ENCODE results near the gene INPP4B.

Gene INPP4B

DNA sequence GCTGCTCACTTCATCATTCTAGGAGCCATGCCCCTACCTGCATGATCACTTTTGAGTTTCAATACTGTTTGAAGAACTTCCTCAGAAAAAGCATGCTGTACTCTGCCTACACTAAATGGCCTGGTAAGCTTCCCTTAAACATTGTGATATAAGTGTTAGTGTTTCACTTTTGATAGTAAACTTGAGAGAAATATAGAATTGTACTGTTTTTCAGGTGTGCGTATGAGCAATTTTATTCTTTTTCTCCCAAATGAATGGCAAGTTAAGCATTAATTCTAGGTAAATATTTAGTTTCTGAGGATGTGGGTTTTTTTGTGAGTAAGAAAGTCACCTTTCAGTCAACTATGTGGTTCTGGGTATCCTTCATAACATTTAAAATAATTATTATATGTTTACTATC is 725.2 kb downstream of the INPP4B start:
- H3K4me1 ChIP-seq: no peaks in the 10 kb centered on the region
- H3K4me3 ChIP-seq: no peak overlapping the region
- H3K27ac ChIP-seq: no peak overlapping the region
- H3K4me2 ChIP-seq: no peak overlapping the region
- no peaks in the 10 kb centered on the region for H3K9me3 ChIP-seq
- no peaks in the 10 kb centered on the region for H3K36me3 ChIP-seq
- H4K20me1 ChIP-seq: no peaks in the 10 kb centered on the region
- no peak overlapping the region for H3K9ac ChIP-seq
- no peaks in the 10 kb centered on the region for H3K27me3 ChIP-seq
- TF ChIP-seq Cebpa-rat (IDR thresholded peaks at IDR 0.05): no peak

DNA sequence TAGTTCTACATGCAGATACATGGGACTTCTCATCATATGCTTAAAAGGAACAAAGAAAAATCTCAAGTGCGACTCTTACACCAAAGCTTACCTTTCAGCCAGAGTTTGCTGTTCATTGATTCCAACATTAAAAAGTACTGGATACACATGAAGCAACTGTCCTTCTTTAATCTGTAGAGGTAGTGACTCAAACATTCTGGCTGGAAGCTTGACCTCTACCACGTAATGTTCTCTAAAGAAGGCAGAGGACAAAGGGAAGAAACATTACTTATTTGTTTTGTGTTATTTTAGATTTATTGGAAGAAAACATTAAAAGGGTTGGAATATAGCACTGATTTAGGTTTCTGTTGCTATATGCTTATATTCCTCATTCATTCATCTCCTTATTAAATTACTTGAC is 733.6 kb downstream of the INPP4B start:
- Histone ChIP-seq H4K20me1 (no peaks in the 10 kb centered on the region), H3K4me2 (no peak overlapping the region), H3K27ac (no peak overlapping the region), H3K9me3 (no peaks in the 10 kb centered on the region), H3K36me3 (no peaks in the 10 kb centered on the region), H3K4me3 (no peak overlapping the region), H3K27me3 (no peaks in the 10 kb centered on the region), H3K9ac (no peak overlapping the region), H3K4me1 (no peaks in the 10 kb centered on the region)
- TF ChIP-seq Cebpa-rat (IDR thresholded peaks at IDR 0.05): no peak

DNA sequence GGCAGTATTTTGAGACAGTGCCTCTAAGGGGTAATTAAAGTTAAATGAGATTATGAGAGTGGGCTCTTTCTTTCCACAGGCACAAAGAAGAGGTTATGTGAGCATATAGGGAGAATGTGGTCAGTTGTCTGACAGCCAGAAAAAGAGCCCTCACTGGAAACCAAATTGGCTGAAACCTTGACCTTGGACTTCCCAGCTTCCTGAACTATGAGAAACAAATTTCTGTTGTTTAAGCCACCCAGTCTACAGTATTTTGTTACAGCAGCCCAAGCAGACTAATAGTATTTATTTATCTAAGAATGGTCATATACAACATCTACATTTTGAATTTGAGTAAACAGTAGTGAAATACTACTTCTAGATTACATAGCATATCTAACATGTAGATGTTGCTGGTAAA is 736.0 kb downstream of the INPP4B start:
- Histone ChIP-seq H3K4me3 (no peak overlapping the region), H3K27me3 (no peaks in the 10 kb centered on the region)

DNA sequence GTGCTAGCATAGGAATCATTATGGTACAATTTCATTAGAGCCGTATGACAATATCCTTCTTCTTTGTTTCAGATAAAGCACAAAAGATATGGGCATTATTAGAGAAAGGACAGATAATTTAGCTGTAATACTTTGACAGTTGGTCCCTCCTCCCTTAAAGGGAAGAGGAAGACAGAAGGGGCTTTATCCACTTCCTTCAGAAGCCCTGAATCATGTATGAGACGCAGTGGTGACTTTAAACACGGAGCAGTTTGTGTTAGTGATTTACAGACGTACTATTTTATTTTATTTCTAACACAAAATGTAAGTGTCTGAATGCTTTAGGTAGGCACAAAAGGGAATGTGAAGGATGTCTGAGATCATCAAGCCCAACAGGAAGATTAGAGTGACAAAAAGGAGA is 742.1 kb downstream of the INPP4B start:
- no peak overlapping the region for H3K27ac ChIP-seq
- TF ChIP-seq Cebpa-rat (IDR thresholded peaks at IDR 0.05): no peak
- no peaks in the 10 kb centered on the region for H3K9me3 ChIP-seq
- H3K4me1 ChIP-seq: no peaks in the 10 kb centered on the region
- no peaks in the 10 kb centered on the region for H3K27me3 ChIP-seq
- H3K9ac ChIP-seq: no peak overlapping the region
- no peaks in the 10 kb centered on the region for H3K36me3 ChIP-seq
- H4K20me1 ChIP-seq: no peaks in the 10 kb centered on the region
- no peak overlapping the region for H3K4me2 ChIP-seq
- H3K4me3 ChIP-seq: no peak overlapping the region

More for the DNA sequence above, 736.0 kb downstream of the INPP4B start:
- H3K9me3 ChIP-seq: no peaks in the 10 kb centered on the region
- H3K27ac ChIP-seq: no peak overlapping the region
- no peaks in the 10 kb centered on the region for H3K36me3 ChIP-seq
- TF ChIP-seq Cebpa-rat (IDR thresholded peaks at IDR 0.05): no peak
- no peak overlapping the region for H3K4me2 ChIP-seq
- no peaks in the 10 kb centered on the region for H4K20me1 ChIP-seq
- no peaks in the 10 kb centered on the region for H3K4me1 ChIP-seq
- H3K9ac ChIP-seq: no peak overlapping the region

DNA sequence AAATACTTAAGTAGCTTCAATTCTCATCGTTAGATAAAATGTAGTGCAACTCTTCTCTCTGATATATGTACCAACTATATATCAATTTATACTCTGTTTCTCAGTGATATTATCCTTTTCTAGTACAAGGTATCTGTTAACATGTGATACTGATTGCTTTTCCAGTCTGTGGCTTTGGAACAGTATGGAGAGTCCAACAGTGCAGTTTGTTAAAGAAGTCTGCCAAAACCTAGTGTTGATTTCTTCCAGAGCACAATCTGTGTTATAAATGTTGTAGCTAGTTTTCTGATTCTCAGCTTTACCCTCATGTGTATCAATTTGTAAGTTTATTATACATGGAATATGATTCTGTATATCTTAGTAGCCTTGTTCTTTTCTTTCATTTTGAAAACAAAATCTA is 744.7 kb downstream of the INPP4B start:
- no peaks in the 10 kb centered on the region for H3K36me3 ChIP-seq
- no peak for TF ChIP-seq Cebpa-rat (IDR thresholded peaks at IDR 0.05)
- H3K9ac ChIP-seq: no peak overlapping the region
- H3K27ac ChIP-seq: no peak overlapping the region
- no peak overlapping the region for H3K4me3 ChIP-seq
- no peaks in the 10 kb centered on the region for H4K20me1 ChIP-seq
- no peaks in the 10 kb centered on the region for H3K4me1 ChIP-seq
- no peak overlapping the region for H3K4me2 ChIP-seq
- no peaks in the 10 kb centered on the region for H3K9me3 ChIP-seq
- no peaks in the 10 kb centered on the region for H3K27me3 ChIP-seq

DNA sequence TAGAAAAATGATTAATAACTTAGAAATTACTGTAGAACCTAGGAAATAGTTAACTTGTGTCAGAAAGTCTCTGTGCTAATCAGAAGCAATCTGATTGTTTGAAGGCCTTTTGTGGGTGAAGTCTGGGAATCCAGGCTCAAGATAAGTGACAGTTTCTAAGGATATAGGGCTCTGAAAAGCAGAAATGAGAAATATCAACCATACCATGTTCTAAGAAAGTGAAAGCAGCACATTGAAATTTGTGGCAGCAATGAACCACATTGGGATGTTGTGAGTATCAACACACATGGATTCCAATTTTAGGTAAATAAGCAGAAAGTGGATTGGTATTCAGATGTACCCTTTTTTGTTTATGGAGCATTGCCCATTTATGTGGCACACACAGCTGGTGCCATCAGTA is 745.2 kb downstream of the INPP4B start:
- H3K27me3 ChIP-seq: no peaks in the 10 kb centered on the region
- TF ChIP-seq Cebpa-rat (IDR thresholded peaks at IDR 0.05): no peak
- no peaks in the 10 kb centered on the region for H3K9me3 ChIP-seq
- H3K4me3 ChIP-seq: no peak overlapping the region
- H3K36me3 ChIP-seq: no peaks in the 10 kb centered on the region
- no peaks in the 10 kb centered on the region for H3K4me1 ChIP-seq
- no peak overlapping the region for H3K4me2 ChIP-seq
- H3K27ac ChIP-seq: no peak overlapping the region
- no peaks in the 10 kb centered on the region for H4K20me1 ChIP-seq
- H3K9ac ChIP-seq: no peak overlapping the region

DNA sequence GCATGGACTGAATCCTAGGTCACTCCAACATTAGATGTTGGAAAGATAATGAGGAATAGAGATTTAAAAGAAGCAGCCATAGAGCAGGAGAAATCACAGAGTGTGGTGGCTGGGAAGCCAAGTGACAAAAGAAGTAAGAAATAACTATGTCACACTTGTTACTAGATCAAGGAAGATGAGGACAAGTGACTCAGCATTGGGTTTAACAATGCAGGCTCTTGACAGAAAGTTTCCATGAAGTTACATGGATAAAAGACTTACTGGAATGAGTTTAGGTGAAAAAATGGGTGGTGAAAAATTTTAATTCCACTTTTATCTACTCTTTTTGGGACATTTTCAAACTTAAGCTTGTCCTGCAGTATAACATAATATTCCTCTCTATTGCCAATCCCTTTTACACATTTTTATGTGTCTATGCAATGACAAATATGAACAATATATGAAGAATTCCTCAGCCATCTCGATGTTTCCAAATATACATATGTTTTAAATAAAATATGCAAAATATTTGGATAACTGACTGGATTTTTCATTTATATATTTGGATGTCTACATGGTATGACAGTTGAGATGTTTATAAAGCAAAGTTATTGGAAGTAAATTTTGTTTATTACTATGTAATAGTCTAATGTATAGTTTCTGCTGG is 747.1 kb downstream of the INPP4B start:
- H3K9ac ChIP-seq: no peak overlapping the region
- no peak for TF ChIP-seq Cebpa-rat (IDR thresholded peaks at IDR 0.05)
- H3K4me3 ChIP-seq: no peak overlapping the region
- H3K4me1 ChIP-seq: no peaks in the 10 kb centered on the region
- H3K36me3 ChIP-seq: no peaks in the 10 kb centered on the region
- no peak overlapping the region for H3K27ac ChIP-seq
- no peaks in the 10 kb centered on the region for H4K20me1 ChIP-seq
- H3K4me2 ChIP-seq: no peak overlapping the region
- H3K27me3 ChIP-seq: no peaks in the 10 kb centered on the region
- H3K9me3 ChIP-seq: no peaks in the 10 kb centered on the region

DNA sequence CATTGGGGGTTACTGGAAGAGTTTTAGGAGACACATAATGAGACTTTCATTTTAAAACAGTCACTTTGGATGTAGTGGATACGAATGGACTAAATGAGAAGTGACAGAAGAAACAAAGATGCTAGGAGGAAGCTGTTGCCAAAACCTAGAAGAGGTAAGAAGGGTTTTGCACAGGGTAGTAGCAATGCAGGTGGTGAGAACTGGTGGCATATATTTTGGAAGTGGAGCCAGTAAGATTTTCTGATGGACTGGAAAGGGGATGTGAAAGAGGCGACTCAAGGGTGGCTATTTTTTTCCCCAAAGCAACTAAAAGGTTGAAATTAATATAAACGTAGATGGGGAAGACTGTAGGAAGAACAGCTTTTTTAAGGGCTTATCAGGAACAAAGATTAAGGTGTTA is 747.7 kb downstream of the INPP4B start:
- H3K4me1 ChIP-seq: no peaks in the 10 kb centered on the region
- no peaks in the 10 kb centered on the region for H3K36me3 ChIP-seq
- no peaks in the 10 kb centered on the region for H3K27me3 ChIP-seq
- no peak overlapping the region for H3K27ac ChIP-seq
- H3K9me3 ChIP-seq: no peaks in the 10 kb centered on the region
- TF ChIP-seq Cebpa-rat (IDR thresholded peaks at IDR 0.05): no peak
- H4K20me1 ChIP-seq: no peaks in the 10 kb centered on the region
- no peak overlapping the region for H3K4me3 ChIP-seq
- H3K4me2 ChIP-seq: no peak overlapping the region
- no peak overlapping the region for H3K9ac ChIP-seq

DNA sequence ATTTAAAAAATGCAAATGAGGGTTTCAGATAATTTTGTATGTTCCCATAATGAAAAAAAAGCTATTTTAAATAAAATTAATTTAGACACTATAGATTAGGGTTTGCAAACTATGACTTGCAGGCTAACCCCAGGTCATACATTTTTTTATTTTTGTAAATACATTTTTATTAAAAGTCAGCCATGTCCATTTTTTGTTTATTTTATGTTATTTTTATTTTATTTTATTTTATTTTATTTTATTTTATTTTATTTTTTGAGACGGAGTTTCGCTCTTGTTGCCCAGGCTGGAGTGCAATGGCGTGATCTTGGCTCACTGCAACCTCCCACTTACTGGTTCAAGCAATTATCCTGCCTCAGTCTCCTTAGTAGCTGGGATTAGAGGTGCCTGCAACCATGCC is 749.1 kb downstream of the INPP4B start:
- no peaks in the 10 kb centered on the region for H3K4me1 ChIP-seq
- H4K20me1 ChIP-seq: no peaks in the 10 kb centered on the region

DNA sequence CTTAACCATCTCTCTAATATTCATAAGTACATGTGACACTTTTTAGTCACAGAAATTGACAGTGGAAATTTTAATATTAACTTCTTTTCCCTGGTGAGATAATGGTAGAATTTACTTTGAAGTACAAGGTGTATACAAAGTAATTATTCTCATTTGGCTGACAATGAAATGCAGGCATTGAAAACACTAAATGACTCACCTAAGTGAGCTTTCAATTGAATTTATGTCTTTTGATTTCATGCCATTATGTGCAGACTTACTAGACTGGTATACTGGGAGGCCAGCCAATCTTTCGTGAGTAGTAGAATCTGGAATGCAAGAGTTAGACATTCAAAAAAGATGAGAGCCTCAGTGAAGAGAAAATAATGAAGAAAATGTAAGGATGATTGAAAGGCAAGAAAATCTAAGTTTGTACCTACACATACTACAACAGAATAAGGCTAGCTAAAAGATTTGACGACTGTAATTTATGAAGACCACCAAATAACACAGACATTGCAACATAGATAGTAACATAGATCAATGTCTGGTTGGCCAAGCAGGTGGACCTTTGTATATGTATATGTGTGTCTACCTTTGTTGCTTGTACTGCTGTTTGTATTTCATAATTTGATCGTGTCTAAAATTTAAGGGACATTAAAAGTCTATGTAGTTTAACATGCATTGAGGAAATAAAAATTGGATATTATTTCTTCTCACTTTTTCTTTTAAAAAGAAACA is 750.1 kb downstream of the INPP4B start:
- Histone ChIP-seq H3K4me1 (no peaks in the 10 kb centered on the region), H3K27ac (no peak overlapping the region), H3K9me3 (no peaks in the 10 kb centered on the region), H3K9ac (no peak overlapping the region), H4K20me1 (no peaks in the 10 kb centered on the region), H3K27me3 (no peaks in the 10 kb centered on the region), H3K4me2 (no peak overlapping the region), H3K36me3 (no peaks in the 10 kb centered on the region), H3K4me3 (no peak overlapping the region)
- TF ChIP-seq Cebpa-rat (IDR thresholded peaks at IDR 0.05): no peak

More for the DNA sequence above, 749.1 kb downstream of the INPP4B start:
- Histone ChIP-seq H3K27ac (no peak overlapping the region), H3K9me3 (no peaks in the 10 kb centered on the region), H3K36me3 (no peaks in the 10 kb centered on the region), H3K9ac (no peak overlapping the region), H3K27me3 (no peaks in the 10 kb centered on the region), H3K4me2 (no peak overlapping the region), H3K4me3 (no peak overlapping the region)
- TF ChIP-seq Cebpa-rat (IDR thresholded peaks at IDR 0.05): no peak
